ENCODE results near the gene ARID1B.

ARID1B gene

DNA sequence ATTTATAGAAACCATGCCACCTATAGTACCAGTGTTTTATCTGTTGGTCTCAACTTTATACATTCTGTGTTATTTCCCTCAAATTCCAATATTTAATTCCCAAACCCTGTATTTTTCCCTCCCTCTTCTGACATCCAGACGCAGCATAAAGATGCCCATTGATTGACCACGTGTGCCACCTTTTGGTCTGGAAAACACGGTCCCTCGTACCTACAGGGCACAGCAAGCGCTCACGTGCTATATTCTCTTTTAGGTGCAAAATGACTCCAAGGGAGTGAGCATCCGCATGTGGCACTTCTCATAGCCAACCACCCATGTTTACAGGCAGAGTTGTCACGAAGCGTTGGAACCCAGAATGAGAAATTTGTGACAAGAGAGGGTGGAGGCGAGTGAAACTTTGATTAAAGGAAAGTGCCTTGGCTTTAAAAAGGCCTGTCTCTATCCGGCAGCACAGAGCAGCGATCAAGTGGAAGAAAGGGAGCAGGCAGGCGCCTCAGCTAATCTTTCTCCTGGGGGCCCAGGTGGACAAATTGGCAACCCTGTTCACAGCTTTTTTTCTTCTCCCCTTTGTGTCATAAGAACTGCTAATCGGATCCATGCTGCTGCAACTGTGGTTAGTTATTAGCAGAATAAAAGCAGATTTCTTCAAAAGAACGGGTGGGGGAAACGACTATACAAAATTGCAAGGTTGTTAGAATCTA, 320.2 kb downstream of the ARID1B start:
- no peak for TF ChIP-seq CTCF (IDR thresholded peaks at IDR 0.05; ENCODE audit: low read depth, low read length)
- DNase-seq (ENCODE audit: low read depth, low spot score) = no peak
- H3K4me3 ChIP-seq (ENCODE audit: low read depth, low read length) = no peak overlapping the region
- in situ Hi-C loops (cut with HindIII; ENCODE audit: low sequenced_read_pairs) = no loop called here

- in situ Hi-C loops (cut with HindIII; ENCODE audit: low sequenced_read_pairs) = no loop called here
- TF ChIP-seq CTCF (IDR thresholded peaks at IDR 0.05; ENCODE audit: low read depth, low read length) = no peak
- DNase-seq (ENCODE audit: low read depth, low spot score) = no peak
- no peak overlapping the region for H3K4me3 ChIP-seq (ENCODE audit: low read depth, low read length)
These were observed 321.8 kb downstream of the ARID1B start for GRCh38 chr6:157098999-157099398.

GRCh38 chr6:157099912-157100593, 322.9 kb downstream of the ARID1B start:
- in situ Hi-C loops (cut with HindIII; ENCODE audit: low sequenced_read_pairs) = no loop called here
- no peak overlapping the region for H3K4me3 ChIP-seq (ENCODE audit: low read depth, low read length)
- TF ChIP-seq CTCF (IDR thresholded peaks at IDR 0.05; ENCODE audit: low read depth, low read length) = no peak
- DNase-seq (ENCODE audit: low read depth, low spot score) = no peak

DNA sequence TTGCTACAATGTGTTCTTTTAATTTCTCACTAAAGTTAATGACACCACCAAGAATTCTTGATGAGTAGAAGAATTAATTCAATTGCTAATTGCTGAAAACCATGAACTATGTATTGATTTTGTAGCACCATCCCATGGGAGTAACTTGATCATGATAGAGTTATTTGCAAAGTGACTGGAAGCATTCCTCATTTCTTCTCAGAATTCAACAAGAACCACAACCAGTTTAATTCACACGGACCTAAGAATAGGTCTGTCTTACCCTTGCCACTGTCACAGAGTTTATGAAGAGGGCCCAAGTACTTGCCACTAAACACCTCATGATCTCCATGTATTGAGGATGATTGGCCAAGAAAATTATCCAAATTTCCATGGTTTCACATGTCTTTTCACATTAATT, 324.0 kb downstream of the ARID1B start:
- in situ Hi-C loops (cut with HindIII; ENCODE audit: low sequenced_read_pairs) = no loop called here
- no peak for DNase-seq (ENCODE audit: low read depth, low spot score)
- TF ChIP-seq CTCF (IDR thresholded peaks at IDR 0.05; ENCODE audit: low read depth, low read length) = no peak
- no peak overlapping the region for H3K4me3 ChIP-seq (ENCODE audit: low read depth, low read length)

GRCh38 chr6:157104803-157105202, 327.6 kb downstream of the ARID1B start:
- in situ Hi-C loops (cut with HindIII; ENCODE audit: low sequenced_read_pairs) = no loop called here
- no peak overlapping the region for H3K4me3 ChIP-seq (ENCODE audit: low read depth, low read length)
- no peak for DNase-seq (ENCODE audit: low read depth, low spot score)
- TF ChIP-seq CTCF (IDR thresholded peaks at IDR 0.05; ENCODE audit: low read depth, low read length) = no peak

DNA sequence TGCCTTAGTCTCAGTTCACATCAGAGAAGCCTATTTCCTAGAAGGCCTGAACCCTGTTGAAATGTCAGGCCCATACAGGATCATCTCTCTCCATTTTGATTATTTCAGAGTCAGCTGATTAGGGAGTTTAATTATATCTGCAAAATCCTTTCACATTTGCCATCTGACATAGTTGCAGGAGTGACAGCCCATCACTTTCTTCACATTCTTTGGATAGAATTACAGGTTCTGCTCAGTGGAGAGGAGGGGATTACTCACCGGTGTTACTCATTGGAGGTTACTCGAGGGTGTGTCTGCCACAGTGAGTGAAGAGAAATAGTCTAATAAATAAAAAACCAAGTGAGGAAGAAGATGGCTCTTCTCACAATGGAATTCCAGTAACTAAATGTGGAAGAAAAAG, 329.3 kb downstream of the ARID1B start:
- in situ Hi-C loops (cut with HindIII; ENCODE audit: low sequenced_read_pairs) = no loop called here
- no peak overlapping the region for H3K4me3 ChIP-seq (ENCODE audit: low read depth, low read length)
- no peak for TF ChIP-seq CTCF (IDR thresholded peaks at IDR 0.05; ENCODE audit: low read depth, low read length)
- DNase-seq (ENCODE audit: low read depth, low spot score) = peak; percentile 66
